Neural cell (in vitro differentiated cells): ENCODE results near the gene BIRC7. TPM values are rescaled to one million over a fixed set of nuclear protein-coding genes. Genes with fewer than 3 reads are reported as not detected.

Source experiments
- H2AFZ ChIP-seq: fragments of 200-600, 300-800 bp; sonication (generic), shearing (Covaris generic); 2 replicates; pipeline ENCODE4 v1.6.0; 2014; ENCODE audit warnings: low read depth, mild to moderate bottlenecking, antibody characterized with exemption, low read length, moderate library complexity
- H3F3A ChIP-seq: fragments of 200-600 bp; shearing (Covaris generic); 2 replicates; pipeline ENCODE4 v1.6.1; 2016; ENCODE audit warnings: mild to moderate bottlenecking, moderate library complexity, mixed read lengths, antibody characterized with exemption, low read length; ENCODE audit not compliant: insufficient read depth, poor library complexity, severe bottlenecking
- H3K27ac ChIP-seq: fragments of 200-600, 300-800 bp; sonication (generic), shearing (Covaris generic); 2 replicates; pipeline ENCODE4 v1.5.1; 2014; ENCODE audit warnings: mild to moderate bottlenecking, low read length, moderate library complexity
- H3K27me3 ChIP-seq: fragments of 300-800, 200-600 bp; sonication (generic), shearing (Covaris generic); 2 replicates; pipeline ENCODE4 v1.6.0; 2014; ENCODE audit warnings: mild to moderate bottlenecking, low read depth, low read length, moderate library complexity; ENCODE audit not compliant: insufficient read depth
- H3K36me3 ChIP-seq: fragments of 300-800, 200-600 bp; sonication (generic), shearing (Covaris generic); 2 replicates; pipeline ENCODE4 v1.5.1; 2014; ENCODE audit warnings: mild to moderate bottlenecking, antibody characterized with exemption, low read length, moderate library complexity; ENCODE audit not compliant: insufficient read depth
- H3K4me2 ChIP-seq: fragments of 300-800, 200-600 bp; sonication (generic), shearing (Covaris generic); 2 replicates; pipeline ENCODE4 v1.6.0; 2014; ENCODE audit warnings: mild to moderate bottlenecking, low read length
- H3K4me3 ChIP-seq: fragments of 300-800, 200-600 bp; sonication (generic), shearing (Covaris generic); 2 replicates; pipeline ENCODE4 v1.5.1; 2014; ENCODE audit warnings: mild to moderate bottlenecking, low read length, moderate library complexity
- H3K79me2 ChIP-seq: fragments of 200-600 bp; shearing (Covaris generic); replicated peaks from 2 replicates; pipeline ENCODE4 v1.6.0; 2014; ENCODE audit warnings: mild to moderate bottlenecking, low read length, moderate library complexity; ENCODE audit not compliant: insufficient read depth
- H3K9ac ChIP-seq: fragments of 300-800, 200-600 bp; sonication (generic), shearing (Covaris generic); 2 replicates; pipeline ENCODE4 v1.6.1; 2016; ENCODE audit warnings: mild to moderate bottlenecking, low read length, mixed read lengths
- H3K9me2 ChIP-seq: fragments of 200-600 bp; shearing (Covaris generic); 2 replicates; pipeline ENCODE4 v1.6.1; 2016; ENCODE audit warnings: mild to moderate bottlenecking, low read length, mixed read lengths; ENCODE audit not compliant: insufficient read depth
- H3K9me3 ChIP-seq: fragments of 200-600, 300-800 bp; sonication (generic), shearing (Covaris generic); 2 replicates; pipeline ENCODE4 v1.6.1; 2016; ENCODE audit warnings: mild to moderate bottlenecking, mixed run types, low read length, moderate library complexity, mixed read lengths
- H4K20me1 ChIP-seq: fragments of 200-600 bp; shearing (Covaris generic); 2 replicates; pipeline ENCODE4 v1.6.1; 2016; ENCODE audit warnings: mild to moderate bottlenecking, mixed run types; ENCODE audit not compliant: insufficient read depth
- EP300 ChIP-seq: fragments of 450-650 bp; conservative IDR thresholded peaks from 2 replicates; pipeline ENCODE4 v1.6.1; 2014; ENCODE audit warnings: antibody characterized with exemption, mild to moderate bottlenecking, moderate library complexity; ENCODE audit not compliant: poor library complexity, severe bottlenecking
- EZH2 ChIP-seq: fragments of 200-600, 300-800 bp; shearing (Covaris generic), sonication (generic); IDR thresholded peaks from 2 replicates; pipeline ENCODE4 v1.6.1; 2014; ENCODE audit warnings: antibody characterized with exemption, low read length, borderline replicate concordance, mild to moderate bottlenecking; ENCODE audit not compliant: insufficient read depth, poor library complexity, severe bottlenecking
- MXI1 ChIP-seq: fragments of 450-650 bp; conservative IDR thresholded peaks from 2 replicates; pipeline ENCODE4 v1.6.1; 2014; ENCODE audit warnings: antibody characterized with exemption, mild to moderate bottlenecking; ENCODE audit not compliant: poor library complexity, severe bottlenecking
- POLR2AphosphoS5 ChIP-seq: IDR thresholded peaks from 2 replicates; pipeline ENCODE4 v1.6.1; 2012
- RAD21 ChIP-seq: fragments of 450-650 bp; conservative IDR thresholded peaks from 2 replicates; pipeline ENCODE4 v1.6.1; 2014; ENCODE audit warnings: antibody characterized with exemption, mild to moderate bottlenecking, moderate library complexity
- SMC3 ChIP-seq: fragments of 450-650 bp; conservative IDR thresholded peaks from 2 replicates; pipeline ENCODE4 v1.6.1; 2014; ENCODE audit warnings: antibody characterized with exemption, mild to moderate bottlenecking, moderate library complexity; ENCODE audit not compliant: poor library complexity
- TAF1 ChIP-seq: IDR thresholded peaks from 2 replicates; pipeline ENCODE4 v1.6.1; 2012; ENCODE audit warnings: low read depth
- polyA plus RNA-seq: library from polyadenylated mRNA; depleted of rRNA; stranded (reverse); fragments of >200 nt; gene quantifications from 2 replicates; pipeline ENCODE4 v1.2.3, GENCODE V29; 2014
- TF ChIP-seq, protein P1 (sequence below): fragments of 450-650 bp; IDR thresholded peaks from 2 replicates; pipeline ENCODE4 v1.5.1; 2014; ENCODE audit warnings: antibody characterized with exemption, mild to moderate bottlenecking, moderate library complexity; ENCODE audit not compliant: poor library complexity, severe bottlenecking
- TF ChIP-seq, protein P2 (sequence below): IDR thresholded peaks from 2 replicates; pipeline ENCODE4 v1.6.1; 2012; ENCODE audit warnings: borderline replicate concordance

The BIRC7 gene
- polyA plus RNA-seq, 1 donor from 2014 or later: not detected

DNA sequence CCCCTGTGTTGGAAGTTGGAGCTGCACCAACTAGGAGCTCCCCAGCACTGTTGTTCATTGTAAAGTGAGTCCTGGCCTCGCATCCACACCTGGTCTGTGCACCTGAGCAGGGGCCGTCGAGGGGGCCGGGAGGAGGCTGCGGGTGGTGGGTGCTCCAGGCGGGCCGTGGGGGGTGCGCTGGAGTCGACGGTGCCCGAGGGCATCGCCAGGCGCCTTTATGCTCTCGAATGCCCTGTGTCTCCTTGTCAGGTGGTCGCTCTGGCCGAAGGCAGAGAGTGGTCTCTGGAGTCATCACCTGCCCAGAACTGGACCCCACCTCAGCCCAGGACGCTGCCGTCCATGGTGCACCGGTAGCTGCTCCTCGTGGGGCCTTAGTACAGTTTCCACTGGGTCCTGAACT lies 41.3 kb downstream of the BIRC7 start:
- Histone ChIP-seq H3K27me3 (no peaks in the 10 kb centered on the region), H3K27ac (no peak overlapping the region), H3K9me3 (no peaks in the 10 kb centered on the region), H3K4me2 (no peak overlapping the region), H2AFZ (no peak overlapping the region), H3K79me2 (peaks cover 25% of the 10 kb centered on the region), H3K9ac (no peak overlapping the region), H4K20me1 (no peaks in the 10 kb centered on the region), H3K9me2 (no peaks in the 10 kb centered on the region), H3K4me3 (no peak overlapping the region), H3K36me3 (no peaks in the 10 kb centered on the region), H3F3A (no peaks in the 10 kb centered on the region)
- TF ChIP-seq EP300: no peak
- no peak for TF ChIP-seq MXI1
- TF ChIP-seq EZH2: no peak
- TF ChIP-seq TAF1: no peak
- TF ChIP-seq, protein P1, sequence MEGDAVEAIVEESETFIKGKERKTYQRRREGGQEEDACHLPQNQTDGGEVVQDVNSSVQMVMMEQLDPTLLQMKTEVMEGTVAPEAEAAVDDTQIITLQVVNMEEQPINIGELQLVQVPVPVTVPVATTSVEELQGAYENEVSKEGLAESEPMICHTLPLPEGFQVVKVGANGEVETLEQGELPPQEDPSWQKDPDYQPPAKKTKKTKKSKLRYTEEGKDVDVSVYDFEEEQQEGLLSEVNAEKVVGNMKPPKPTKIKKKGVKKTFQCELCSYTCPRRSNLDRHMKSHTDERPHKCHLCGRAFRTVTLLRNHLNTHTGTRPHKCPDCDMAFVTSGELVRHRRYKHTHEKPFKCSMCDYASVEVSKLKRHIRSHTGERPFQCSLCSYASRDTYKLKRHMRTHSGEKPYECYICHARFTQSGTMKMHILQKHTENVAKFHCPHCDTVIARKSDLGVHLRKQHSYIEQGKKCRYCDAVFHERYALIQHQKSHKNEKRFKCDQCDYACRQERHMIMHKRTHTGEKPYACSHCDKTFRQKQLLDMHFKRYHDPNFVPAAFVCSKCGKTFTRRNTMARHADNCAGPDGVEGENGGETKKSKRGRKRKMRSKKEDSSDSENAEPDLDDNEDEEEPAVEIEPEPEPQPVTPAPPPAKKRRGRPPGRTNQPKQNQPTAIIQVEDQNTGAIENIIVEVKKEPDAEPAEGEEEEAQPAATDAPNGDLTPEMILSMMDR: no peak
- TF ChIP-seq, protein P2, sequence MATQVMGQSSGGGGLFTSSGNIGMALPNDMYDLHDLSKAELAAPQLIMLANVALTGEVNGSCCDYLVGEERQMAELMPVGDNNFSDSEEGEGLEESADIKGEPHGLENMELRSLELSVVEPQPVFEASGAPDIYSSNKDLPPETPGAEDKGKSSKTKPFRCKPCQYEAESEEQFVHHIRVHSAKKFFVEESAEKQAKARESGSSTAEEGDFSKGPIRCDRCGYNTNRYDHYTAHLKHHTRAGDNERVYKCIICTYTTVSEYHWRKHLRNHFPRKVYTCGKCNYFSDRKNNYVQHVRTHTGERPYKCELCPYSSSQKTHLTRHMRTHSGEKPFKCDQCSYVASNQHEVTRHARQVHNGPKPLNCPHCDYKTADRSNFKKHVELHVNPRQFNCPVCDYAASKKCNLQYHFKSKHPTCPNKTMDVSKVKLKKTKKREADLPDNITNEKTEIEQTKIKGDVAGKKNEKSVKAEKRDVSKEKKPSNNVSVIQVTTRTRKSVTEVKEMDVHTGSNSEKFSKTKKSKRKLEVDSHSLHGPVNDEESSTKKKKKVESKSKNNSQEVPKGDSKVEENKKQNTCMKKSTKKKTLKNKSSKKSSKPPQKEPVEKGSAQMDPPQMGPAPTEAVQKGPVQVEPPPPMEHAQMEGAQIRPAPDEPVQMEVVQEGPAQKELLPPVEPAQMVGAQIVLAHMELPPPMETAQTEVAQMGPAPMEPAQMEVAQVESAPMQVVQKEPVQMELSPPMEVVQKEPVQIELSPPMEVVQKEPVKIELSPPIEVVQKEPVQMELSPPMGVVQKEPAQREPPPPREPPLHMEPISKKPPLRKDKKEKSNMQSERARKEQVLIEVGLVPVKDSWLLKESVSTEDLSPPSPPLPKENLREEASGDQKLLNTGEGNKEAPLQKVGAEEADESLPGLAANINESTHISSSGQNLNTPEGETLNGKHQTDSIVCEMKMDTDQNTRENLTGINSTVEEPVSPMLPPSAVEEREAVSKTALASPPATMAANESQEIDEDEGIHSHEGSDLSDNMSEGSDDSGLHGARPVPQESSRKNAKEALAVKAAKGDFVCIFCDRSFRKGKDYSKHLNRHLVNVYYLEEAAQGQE: no peak
- TF ChIP-seq POLR2AphosphoS5: no peak
- no peak for TF ChIP-seq RAD21
- TF ChIP-seq SMC3: no peak

DNA sequence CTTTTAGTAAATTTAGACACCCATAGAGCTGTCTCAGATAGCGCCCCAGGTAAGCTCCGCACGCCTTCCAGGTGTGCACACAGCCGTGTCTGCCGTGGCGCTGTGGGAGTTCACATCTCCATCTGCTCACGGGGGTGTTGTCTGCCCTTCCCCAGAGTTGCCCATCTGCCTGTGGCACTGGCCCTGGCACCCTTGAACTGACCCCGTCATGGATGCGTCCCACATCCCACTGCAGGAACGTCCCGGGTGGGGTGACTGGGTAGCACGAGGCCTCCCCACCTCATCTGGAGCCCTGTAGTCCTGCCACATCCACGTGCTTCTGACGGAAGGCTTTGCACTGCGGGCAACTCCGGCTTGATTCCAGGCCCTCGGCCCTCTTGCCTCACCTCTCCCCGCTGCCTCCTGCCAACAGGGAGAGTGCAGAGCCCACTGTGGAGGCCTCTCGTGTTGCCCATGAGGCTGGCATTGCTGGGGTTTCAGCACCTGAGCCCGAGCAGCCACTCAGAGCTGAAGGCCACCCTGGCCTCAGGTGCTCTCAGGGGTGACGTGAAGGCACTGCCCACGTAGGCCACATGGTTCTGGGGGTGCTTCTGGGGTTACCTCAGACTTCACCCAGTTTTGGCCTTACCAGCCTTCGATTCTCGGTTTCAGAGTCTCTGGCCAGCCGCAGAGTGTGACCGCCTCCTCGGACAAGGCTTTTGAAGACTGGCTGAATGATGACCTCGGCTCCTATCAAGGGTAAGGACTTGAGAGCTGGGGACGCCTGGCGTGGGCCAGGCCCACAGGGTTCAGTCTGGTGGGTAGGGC lies 42.0 kb downstream of the BIRC7 start:
- H3K9me3 ChIP-seq: no peaks in the 10 kb centered on the region
- no peak for TF ChIP-seq POLR2AphosphoS5
- no peak for TF ChIP-seq EP300
- TF ChIP-seq TAF1: no peak
- no peak for TF ChIP-seq RAD21
- TF ChIP-seq, protein P1: no peak
- TF ChIP-seq MXI1: no peak
- TF ChIP-seq, protein P2: no peak
- no peak for TF ChIP-seq SMC3
- TF ChIP-seq EZH2: no peak
- H4K20me1 ChIP-seq: no peaks in the 10 kb centered on the region
- no peaks in the 10 kb centered on the region for H3K36me3 ChIP-seq
- H3K27ac ChIP-seq: no peak overlapping the region
- H3K9ac ChIP-seq: no peak overlapping the region
- no peaks in the 10 kb centered on the region for H3K9me2 ChIP-seq
- H3K4me2 ChIP-seq: no peak overlapping the region
- no peak overlapping the region for H2AFZ ChIP-seq
- H3K27me3 ChIP-seq: no peaks in the 10 kb centered on the region
- H3F3A ChIP-seq: no peaks in the 10 kb centered on the region
- H3K79me2 ChIP-seq: peaks cover 24% of the 10 kb centered on the region
- H3K4me3 ChIP-seq: no peak overlapping the region
